ENCODE results near the gene NRCAM. TPM values are rescaled to one million over a fixed set of nuclear protein-coding genes. Genes with fewer than 3 reads are reported as not detected.

Gene NRCAM
- total RNA-seq, 1 donor from 2014 or later = 0.53 TPM

DNA sequence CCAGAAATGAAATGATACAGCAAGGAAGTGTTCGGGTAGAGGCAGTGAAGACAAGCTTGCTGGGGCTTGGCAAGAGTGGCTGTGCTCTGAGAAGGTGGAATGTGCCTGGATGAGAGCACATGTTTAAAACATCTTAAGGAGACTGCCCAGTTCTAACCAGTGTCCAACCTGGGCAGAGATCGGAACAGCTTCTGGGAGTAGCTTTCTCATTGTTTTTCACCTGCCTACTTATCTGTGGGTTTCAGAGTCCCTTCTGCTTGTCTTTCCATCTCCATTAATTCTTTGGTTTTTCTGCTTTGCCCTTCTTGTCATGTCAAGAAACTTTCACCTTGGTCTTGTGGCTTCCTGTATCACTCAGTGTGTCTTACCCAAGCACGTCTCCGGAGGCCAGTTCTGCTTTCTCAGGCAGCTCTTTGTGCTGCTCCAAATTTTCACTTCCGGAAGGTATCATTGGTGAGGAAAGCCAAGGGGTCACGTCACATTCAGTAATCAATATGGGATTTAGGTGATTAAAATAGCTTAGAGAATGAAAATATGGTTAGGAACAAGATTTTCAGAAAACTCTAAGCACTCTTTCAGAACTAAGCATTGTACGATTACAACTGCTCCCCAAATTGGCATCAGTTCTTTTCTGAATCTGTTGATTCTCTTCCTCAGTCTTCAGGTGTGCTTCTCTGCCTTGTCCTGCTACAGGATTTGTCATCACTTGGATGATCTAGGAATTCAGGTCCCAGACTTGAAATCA lies 320.6 kb downstream of the NRCAM start:
- H3K36me3 ChIP-seq = no peaks in the 10 kb centered on the region
- TF ChIP-seq, protein P1, sequence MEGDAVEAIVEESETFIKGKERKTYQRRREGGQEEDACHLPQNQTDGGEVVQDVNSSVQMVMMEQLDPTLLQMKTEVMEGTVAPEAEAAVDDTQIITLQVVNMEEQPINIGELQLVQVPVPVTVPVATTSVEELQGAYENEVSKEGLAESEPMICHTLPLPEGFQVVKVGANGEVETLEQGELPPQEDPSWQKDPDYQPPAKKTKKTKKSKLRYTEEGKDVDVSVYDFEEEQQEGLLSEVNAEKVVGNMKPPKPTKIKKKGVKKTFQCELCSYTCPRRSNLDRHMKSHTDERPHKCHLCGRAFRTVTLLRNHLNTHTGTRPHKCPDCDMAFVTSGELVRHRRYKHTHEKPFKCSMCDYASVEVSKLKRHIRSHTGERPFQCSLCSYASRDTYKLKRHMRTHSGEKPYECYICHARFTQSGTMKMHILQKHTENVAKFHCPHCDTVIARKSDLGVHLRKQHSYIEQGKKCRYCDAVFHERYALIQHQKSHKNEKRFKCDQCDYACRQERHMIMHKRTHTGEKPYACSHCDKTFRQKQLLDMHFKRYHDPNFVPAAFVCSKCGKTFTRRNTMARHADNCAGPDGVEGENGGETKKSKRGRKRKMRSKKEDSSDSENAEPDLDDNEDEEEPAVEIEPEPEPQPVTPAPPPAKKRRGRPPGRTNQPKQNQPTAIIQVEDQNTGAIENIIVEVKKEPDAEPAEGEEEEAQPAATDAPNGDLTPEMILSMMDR (IDR thresholded peaks at IDR 0.05) = no peak
- no peaks in the 10 kb centered on the region for H3K9me3 ChIP-seq
- intact Hi-C loops (cut with DNase I) = no loop called here
- H3K27ac ChIP-seq = no peak overlapping the region
- no peak overlapping the region for H3K4me3 ChIP-seq
- no peaks in the 10 kb centered on the region for H3K27me3 ChIP-seq
- no peaks in the 10 kb centered on the region for H3K4me1 ChIP-seq
- no peak for DNase-seq (ENCODE audit: low spot score in 2 of 2)

DNA sequence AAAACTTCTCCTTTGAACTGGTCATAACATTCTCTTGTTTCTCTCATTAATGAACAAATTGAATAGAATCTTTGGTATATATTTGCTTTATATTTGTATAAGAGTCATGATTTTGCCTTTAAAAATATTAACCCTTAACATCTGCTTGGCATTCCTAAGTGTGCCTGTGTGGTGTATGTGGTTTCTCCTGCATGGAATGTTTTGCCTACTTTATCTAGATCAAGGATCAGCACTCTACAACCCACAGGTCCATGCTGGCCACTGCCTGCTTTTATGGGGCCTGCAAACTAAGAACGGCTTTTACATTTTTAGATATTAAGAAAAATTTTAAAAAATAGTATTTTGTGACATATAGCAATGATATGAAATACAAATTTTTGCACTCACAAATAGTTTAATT lies 321.8 kb downstream of the NRCAM start:
- Histone ChIP-seq H3K27me3 (no peaks in the 10 kb centered on the region), H3K4me1 (no peaks in the 10 kb centered on the region), H3K36me3 (no peaks in the 10 kb centered on the region), H3K4me3 (no peak overlapping the region), H3K9me3 (no peaks in the 10 kb centered on the region), H3K27ac (no peak overlapping the region)
- TF ChIP-seq, protein P1 (IDR thresholded peaks at IDR 0.05) = no peak
- DNase-seq (ENCODE audit: low spot score in 2 of 2) = no peak
- intact Hi-C loops (cut with DNase I) = no loop called here

DNA sequence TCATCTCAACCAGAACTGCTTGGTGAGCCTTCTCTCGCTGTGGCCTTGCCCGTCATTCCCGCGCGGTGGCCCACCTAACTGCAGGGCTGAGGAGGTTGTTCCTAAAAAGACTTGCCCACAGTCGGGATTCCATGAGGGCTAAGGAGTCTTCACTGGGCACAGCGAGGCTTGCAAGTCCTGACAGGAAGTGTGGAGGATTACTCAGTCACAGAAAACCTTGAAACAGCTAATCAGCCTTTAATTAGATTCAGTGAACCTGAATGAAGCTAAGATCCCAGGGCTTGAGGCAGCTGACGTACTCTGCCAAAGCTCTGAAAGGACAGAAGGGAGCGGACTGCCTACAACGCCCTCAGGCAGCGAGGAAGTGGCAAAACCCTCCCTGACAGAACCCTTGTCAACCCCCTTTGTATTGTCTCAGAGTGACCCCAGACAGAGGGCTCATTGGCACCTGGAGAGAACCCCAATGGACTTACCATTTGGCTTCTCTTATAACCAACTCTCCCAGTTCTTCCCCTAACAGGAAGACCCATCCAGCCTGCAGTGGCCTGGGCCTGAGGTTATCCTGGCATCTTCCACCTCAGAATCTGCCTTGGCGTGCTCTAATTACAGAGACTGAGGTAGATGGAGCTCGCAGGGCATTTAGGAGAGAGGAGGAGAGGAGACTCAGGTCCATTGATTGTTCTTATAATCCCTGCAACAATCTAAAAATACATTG lies 323.5 kb downstream of the NRCAM start:
- Histone ChIP-seq H3K36me3 (no peaks in the 10 kb centered on the region), H3K27ac (no peak overlapping the region), H3K4me1 (no peaks in the 10 kb centered on the region), H3K9me3 (no peaks in the 10 kb centered on the region), H3K4me3 (no peak overlapping the region), H3K27me3 (no peaks in the 10 kb centered on the region)
- TF ChIP-seq, protein P1 (IDR thresholded peaks at IDR 0.05) = no peak
- intact Hi-C loops (cut with DNase I) = no loop called here
- no peak for DNase-seq (ENCODE audit: low spot score in 2 of 2)

DNA sequence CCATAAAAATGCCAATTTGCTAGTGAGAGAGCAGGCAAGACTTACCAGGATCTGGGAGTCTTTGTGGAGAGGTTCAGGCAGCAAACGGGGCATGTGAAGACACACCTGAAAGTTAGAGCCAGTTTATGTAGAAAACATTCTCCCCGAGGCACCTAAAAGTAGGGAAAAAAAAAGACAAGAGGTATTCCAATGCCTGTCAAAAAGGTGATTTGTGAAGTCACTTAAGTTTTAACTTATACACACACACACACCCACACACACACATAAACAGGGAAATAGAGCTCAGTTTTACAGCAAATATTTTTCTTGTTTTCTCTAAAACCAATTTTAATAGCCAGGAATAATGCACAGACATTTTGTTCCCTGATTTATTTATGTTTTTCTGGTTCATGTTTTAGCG lies 326.0 kb downstream of the NRCAM start, which contains the start of gene LAMB4:
Gene LAMB4 (minus strand): TSS at position 101 of the 400 bp plus-strand sequence. CDS start 7,197 bp downstream, outside the sequence.
- no peaks in the 10 kb centered on the region for H3K9me3 ChIP-seq
- no peaks in the 10 kb centered on the region for H3K27me3 ChIP-seq
- H3K27ac ChIP-seq = no peak within 1 kb of the TSS
- intact Hi-C loops (cut with DNase I) = no loop called here
- no peaks in the 10 kb centered on the region for H3K4me1 ChIP-seq
- TF ChIP-seq, protein P1 (IDR thresholded peaks at IDR 0.05) = no peak
- H3K4me3 ChIP-seq = no peak within 1 kb of the TSS
- DNase-seq (ENCODE audit: low spot score in 2 of 2) = no peak
- no peaks in the 10 kb centered on the region for H3K36me3 ChIP-seq

DNA sequence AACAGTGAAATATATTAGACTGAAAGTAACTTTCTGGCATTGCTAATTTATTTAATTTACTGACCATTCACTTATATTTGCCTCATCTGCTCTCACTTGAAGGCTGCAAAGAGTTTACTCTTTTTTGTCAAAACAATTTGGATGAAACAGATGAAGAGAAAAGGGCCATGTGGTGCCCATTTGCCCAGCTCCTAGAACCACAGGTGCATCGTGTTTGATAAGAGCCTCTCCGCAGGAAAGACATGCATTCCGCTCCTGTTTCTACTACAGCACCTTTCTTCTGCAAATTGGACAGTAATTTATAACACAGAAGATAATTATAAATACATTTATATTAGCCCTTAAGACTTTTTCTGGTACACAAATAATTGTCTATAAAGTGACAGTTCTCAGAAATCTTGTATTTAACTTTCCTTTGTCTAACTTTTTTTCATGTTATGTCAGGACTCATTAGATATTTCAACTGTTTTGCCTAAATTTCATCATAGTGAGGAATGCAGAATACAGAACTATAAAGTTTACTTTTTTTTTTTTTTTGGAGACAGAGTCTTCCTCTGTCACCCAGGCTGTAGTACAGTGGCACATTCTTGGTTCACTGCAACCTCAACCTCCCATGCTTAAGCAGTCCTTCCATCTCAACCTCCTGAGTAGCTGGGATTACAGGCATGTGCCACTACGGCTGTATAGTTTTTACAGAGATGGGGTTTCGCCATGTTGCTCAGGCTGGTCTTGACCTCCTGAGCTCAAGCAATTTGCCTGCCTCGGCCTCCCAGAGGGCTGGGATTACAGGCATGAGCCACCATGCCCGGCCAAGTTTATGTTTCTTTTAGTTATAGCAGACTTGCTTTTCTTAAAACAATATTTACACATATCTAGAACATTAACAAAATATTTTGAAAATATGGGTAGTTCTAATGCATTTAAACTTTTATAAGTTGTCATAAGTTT lies 326.9 kb downstream of the NRCAM start:
- Histone ChIP-seq H3K27me3 (no peaks in the 10 kb centered on the region), H3K36me3 (no peaks in the 10 kb centered on the region), H3K4me3 (no peak overlapping the region), H3K9me3 (no peaks in the 10 kb centered on the region), H3K27ac (no peak overlapping the region), H3K4me1 (no peaks in the 10 kb centered on the region)
- no peak for DNase-seq (ENCODE audit: low spot score in 2 of 2)
- TF ChIP-seq, protein P1 (IDR thresholded peaks at IDR 0.05) = no peak
- intact Hi-C loops (cut with DNase I) = no loop called here

Data from ascending aorta (tissue), 2 donors.